ENCODE results near the gene LONP1.

The LONP1 gene

GRCh38 chr19:5676772-5677105 lies 43.2 kb downstream of the LONP1 start:
- Histone ChIP-seq H3K4me1 (ENCODE audit: control insufficient read depth, insufficient read depth, low read length) (peaks cover 2% of the 10 kb centered on the region), H3K9me3 (ENCODE audit: control insufficient read depth, insufficient read depth, low read length) (no peaks in the 10 kb centered on the region), H3K4me3 (ENCODE audit: low read length) (no peak overlapping the region), H3K36me3 (ENCODE audit: control insufficient read depth, insufficient read depth, low read length) (peaks cover 4% of the 10 kb centered on the region; the same call in 1 of the 2 replicates), H3K27me3 (ENCODE audit: control insufficient read depth, insufficient read depth, low read length) (no peaks in the 10 kb centered on the region), H3K27ac (ENCODE audit: low read length) (no peak overlapping the region)
- no peak for DNase-seq (ENCODE audit: low read depth, low spot score)
- WGBS (ENCODE audit: insufficient coverage, insufficient read length) = no CpG with 5 or more reads among the region's 13 CpGs

GRCh38 chr19:5676105-5676771 lies 43.7 kb downstream of the LONP1 start:
- peaks cover 4% of the 10 kb centered on the region; the same call in 1 of the 2 replicates for H3K36me3 ChIP-seq (ENCODE audit: control insufficient read depth, insufficient read depth, low read length)
- no CpG with 5 or more reads among the region's 17 CpGs for WGBS (ENCODE audit: insufficient coverage, insufficient read length)

DNA sequence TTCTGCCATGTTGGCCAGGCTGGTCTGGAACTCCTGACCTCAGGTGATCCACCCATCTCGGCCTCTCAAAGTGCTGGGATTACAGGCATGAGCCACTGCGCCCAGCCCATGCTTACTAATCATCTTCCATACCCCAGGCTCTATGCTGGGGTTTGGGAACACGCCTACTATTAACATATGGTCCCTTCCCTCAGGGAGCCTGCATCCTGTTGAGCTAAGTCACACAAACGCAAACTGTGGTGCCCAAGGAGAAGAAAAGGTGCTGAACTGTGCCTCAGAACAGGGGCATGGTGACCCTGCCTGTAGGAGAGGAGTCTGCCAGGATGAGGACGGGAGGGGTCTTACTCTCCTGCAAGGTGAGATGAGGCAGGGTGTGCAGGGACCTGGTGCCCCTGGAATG lies 45.2 kb downstream of the LONP1 start:
- no peaks in the 10 kb centered on the region for H3K9me3 ChIP-seq (ENCODE audit: control insufficient read depth, insufficient read depth, low read length)
- no peak for DNase-seq (ENCODE audit: low read depth, low spot score)
- H3K4me1 ChIP-seq (ENCODE audit: control insufficient read depth, insufficient read depth, low read length) = peaks cover 2% of the 10 kb centered on the region
- no peak overlapping the region for H3K27ac ChIP-seq (ENCODE audit: low read length)
- H3K4me3 ChIP-seq (ENCODE audit: low read length) = no peak overlapping the region
- H3K36me3 ChIP-seq (ENCODE audit: control insufficient read depth, insufficient read depth, low read length) = peaks cover 6% of the 10 kb centered on the region; the same call in 1 of the 2 replicates
- H3K27me3 ChIP-seq (ENCODE audit: control insufficient read depth, insufficient read depth, low read length) = no peaks in the 10 kb centered on the region
- WGBS (ENCODE audit: insufficient coverage, insufficient read length) = no CpG with 5 or more reads among the region's 5 CpGs

More at GRCh38 chr19:5676105-5676771, 43.7 kb downstream of the LONP1 start:
- DNase-seq (ENCODE audit: low read depth, low spot score) = no peak
- Histone ChIP-seq H3K4me1 (ENCODE audit: control insufficient read depth, insufficient read depth, low read length) (peaks cover 2% of the 10 kb centered on the region), H3K4me3 (ENCODE audit: low read length) (no peak overlapping the region), H3K9me3 (ENCODE audit: control insufficient read depth, insufficient read depth, low read length) (no peaks in the 10 kb centered on the region), H3K27ac (ENCODE audit: low read length) (no peak overlapping the region), H3K27me3 (ENCODE audit: control insufficient read depth, insufficient read depth, low read length) (no peaks in the 10 kb centered on the region)

DNA sequence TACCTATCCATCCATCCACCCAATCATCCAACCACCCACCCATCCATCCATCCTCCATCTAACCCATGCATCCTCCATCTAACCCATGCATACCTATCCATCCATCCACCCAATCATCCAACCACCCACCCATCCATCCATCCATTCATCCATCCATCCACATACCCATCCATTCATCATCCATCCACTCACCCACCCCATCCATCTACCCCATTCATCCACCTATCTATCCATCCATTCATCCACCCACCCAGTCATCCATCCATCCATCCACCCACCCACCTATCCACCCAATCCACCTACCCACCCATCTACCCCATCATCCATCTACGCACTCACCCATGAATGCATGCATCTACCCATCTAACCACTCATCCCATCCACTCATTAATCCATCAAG lies 46.2 kb downstream of the LONP1 start:
- no peak overlapping the region for H3K4me3 ChIP-seq (ENCODE audit: low read length)
- H3K9me3 ChIP-seq (ENCODE audit: control insufficient read depth, insufficient read depth, low read length) = no peaks in the 10 kb centered on the region
- 100% methylated on average over 1 of the region's 1 CpG for WGBS (ENCODE audit: insufficient coverage, insufficient read length)
- peaks cover 16% of the 10 kb centered on the region for H3K36me3 ChIP-seq (ENCODE audit: control insufficient read depth, insufficient read depth, low read length)
- peaks cover 2% of the 10 kb centered on the region for H3K4me1 ChIP-seq (ENCODE audit: control insufficient read depth, insufficient read depth, low read length)
- DNase-seq (ENCODE audit: low read depth, low spot score) = no peak
- no peaks in the 10 kb centered on the region for H3K27me3 ChIP-seq (ENCODE audit: control insufficient read depth, insufficient read depth, low read length)
- no peak overlapping the region for H3K27ac ChIP-seq (ENCODE audit: low read length)

- H3K9me3 ChIP-seq (ENCODE audit: control insufficient read depth, insufficient read depth, low read length) = no peaks in the 10 kb centered on the region
- no peaks in the 10 kb centered on the region for H3K27me3 ChIP-seq (ENCODE audit: control insufficient read depth, insufficient read depth, low read length)
- DNase-seq (ENCODE audit: low read depth, low spot score) = no peak
- H3K27ac ChIP-seq (ENCODE audit: low read length) = no peak overlapping the region
- no peak overlapping the region for H3K4me3 ChIP-seq (ENCODE audit: low read length)
- H3K4me1 ChIP-seq (ENCODE audit: control insufficient read depth, insufficient read depth, low read length) = peaks cover 2% of the 10 kb centered on the region
- peaks cover 18% of the 10 kb centered on the region for H3K36me3 ChIP-seq (ENCODE audit: control insufficient read depth, insufficient read depth, low read length)
- no CpG with 5 or more reads among the region's 13 CpGs for WGBS (ENCODE audit: insufficient coverage, insufficient read length)
These were observed 47.1 kb downstream of the LONP1 start for GRCh38 chr19:5672708-5673459.

- Histone ChIP-seq H3K9me3 (ENCODE audit: control insufficient read depth, insufficient read depth, low read length) (no peaks in the 10 kb centered on the region), H3K36me3 (ENCODE audit: control insufficient read depth, insufficient read depth, low read length) (peaks cover 24% of the 10 kb centered on the region), H3K27ac (ENCODE audit: low read length) (no peak overlapping the region), H3K4me1 (ENCODE audit: control insufficient read depth, insufficient read depth, low read length) (peaks cover 2% of the 10 kb centered on the region), H3K27me3 (ENCODE audit: control insufficient read depth, insufficient read depth, low read length) (no peaks in the 10 kb centered on the region), H3K4me3 (ENCODE audit: low read length) (no peak overlapping the region)
- WGBS (ENCODE audit: insufficient coverage, insufficient read length) = no CpG with 5 or more reads among the region's 7 CpGs
- no peak for DNase-seq (ENCODE audit: low read depth, low spot score)
These were observed 48.3 kb downstream of the LONP1 start for GRCh38 chr19:5671600-5671999.

- H3K36me3 ChIP-seq (ENCODE audit: control insufficient read depth, insufficient read depth, low read length) = peaks cover 29% of the 10 kb centered on the region
- H3K27ac ChIP-seq (ENCODE audit: low read length) = no peak overlapping the region
- no CpG with 5 or more reads among the region's 11 CpGs for WGBS (ENCODE audit: insufficient coverage, insufficient read length)
- H3K4me1 ChIP-seq (ENCODE audit: control insufficient read depth, insufficient read depth, low read length) = no peaks in the 10 kb centered on the region
- no peaks in the 10 kb centered on the region for H3K27me3 ChIP-seq (ENCODE audit: control insufficient read depth, insufficient read depth, low read length)
- H3K4me3 ChIP-seq (ENCODE audit: low read length) = no peak overlapping the region
- no peak for DNase-seq (ENCODE audit: low read depth, low spot score)
- H3K9me3 ChIP-seq (ENCODE audit: control insufficient read depth, insufficient read depth, low read length) = no peaks in the 10 kb centered on the region
These were observed 50.7 kb downstream of the LONP1 start for GRCh38 chr19:5669212-5669611.

- Histone ChIP-seq H3K36me3 (ENCODE audit: control insufficient read depth, insufficient read depth, low read length) (peaks cover 38% of the 10 kb centered on the region), H3K27me3 (ENCODE audit: control insufficient read depth, insufficient read depth, low read length) (no peaks in the 10 kb centered on the region), H3K4me3 (ENCODE audit: low read length) (no peak overlapping the region), H3K27ac (ENCODE audit: low read length) (no peak overlapping the region), H3K4me1 (ENCODE audit: control insufficient read depth, insufficient read depth, low read length) (no peaks in the 10 kb centered on the region), H3K9me3 (ENCODE audit: control insufficient read depth, insufficient read depth, low read length) (no peaks in the 10 kb centered on the region)
- no CpG with 5 or more reads among the region's 22 CpGs for WGBS (ENCODE audit: insufficient coverage, insufficient read length)
- no peak for DNase-seq (ENCODE audit: low read depth, low spot score)
These were observed 52.1 kb downstream of the LONP1 start for GRCh38 chr19:5667751-5668271.

DNA sequence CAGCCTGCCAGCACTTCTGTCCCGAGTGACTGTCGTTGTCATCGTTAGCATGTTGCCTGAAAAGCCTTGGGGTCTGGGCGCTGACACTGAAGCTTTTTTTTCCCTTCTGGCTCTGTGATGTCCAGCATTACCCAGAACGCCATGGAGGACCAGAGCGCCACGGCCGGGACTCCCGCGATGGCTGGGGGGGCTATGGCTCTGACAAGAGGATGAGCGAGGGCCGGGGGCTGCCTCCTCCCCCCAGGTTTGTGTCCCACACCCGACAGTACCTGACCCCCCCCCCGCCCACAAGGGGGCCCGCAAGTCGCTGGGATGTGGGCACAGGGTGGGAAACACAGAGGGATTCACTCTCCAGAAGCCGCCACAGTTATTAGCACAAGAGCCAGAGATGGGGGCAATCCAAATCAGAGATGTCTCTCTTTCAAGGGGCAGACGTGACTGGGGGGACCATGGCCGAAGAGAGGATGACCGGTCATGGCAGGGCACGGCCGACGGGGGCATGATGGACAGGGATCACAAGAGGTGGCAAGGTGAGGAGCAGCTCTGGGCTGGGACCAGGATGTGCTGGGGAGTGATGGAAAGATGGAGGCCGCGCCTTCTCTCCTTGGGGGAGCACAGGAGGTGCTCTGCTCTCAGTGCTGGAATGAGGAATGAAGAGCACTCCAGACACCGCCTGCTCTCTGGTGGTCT lies 52.9 kb downstream of the LONP1 start:
- no CpG with 5 or more reads among the region's 26 CpGs for WGBS (ENCODE audit: insufficient coverage, insufficient read length)
- Histone ChIP-seq H3K27ac (ENCODE audit: low read length) (no peak overlapping the region), H3K4me1 (ENCODE audit: control insufficient read depth, insufficient read depth, low read length) (no peaks in the 10 kb centered on the region), H3K4me3 (ENCODE audit: low read length) (no peak overlapping the region), H3K9me3 (ENCODE audit: control insufficient read depth, insufficient read depth, low read length) (no peaks in the 10 kb centered on the region), H3K27me3 (ENCODE audit: control insufficient read depth, insufficient read depth, low read length) (no peaks in the 10 kb centered on the region), H3K36me3 (ENCODE audit: control insufficient read depth, insufficient read depth, low read length) (peaks cover 41% of the 10 kb centered on the region)
- DNase-seq (ENCODE audit: low read depth, low spot score) = no peak

DNA sequence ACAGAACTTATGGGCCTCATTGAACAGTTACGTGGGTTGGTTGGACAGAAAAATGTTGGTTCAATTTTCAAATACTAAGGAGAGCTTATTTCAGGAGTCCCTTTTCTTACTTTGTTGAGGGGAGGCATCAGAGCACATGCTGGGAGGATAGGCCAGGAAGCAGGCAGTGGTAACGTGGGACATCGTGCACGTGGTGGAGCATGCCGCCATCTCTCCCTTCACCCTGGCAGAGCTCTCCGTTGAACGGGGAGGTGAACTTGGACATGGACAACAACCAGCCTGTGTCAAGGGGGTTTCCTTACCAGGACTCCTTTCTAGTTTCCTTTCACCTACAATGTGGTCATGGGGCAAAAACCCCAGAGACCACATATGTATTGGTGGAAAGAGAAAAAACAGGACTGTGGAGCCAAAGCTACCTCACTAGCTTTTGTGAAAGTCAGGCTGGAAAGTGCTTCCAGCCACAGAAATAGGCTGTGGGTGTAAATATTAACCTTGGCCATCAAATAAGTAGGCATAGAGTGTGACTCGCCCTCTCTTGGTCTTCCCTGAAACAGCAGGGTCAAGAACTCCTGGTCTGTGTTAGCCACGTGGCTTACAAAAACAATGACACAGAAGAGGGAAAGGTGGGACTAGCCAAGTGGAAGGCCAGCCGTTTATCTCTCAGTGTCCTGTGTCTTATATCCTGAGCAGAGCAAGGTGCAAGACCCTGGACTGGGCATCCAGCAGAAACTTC lies 54.0 kb downstream of the LONP1 start:
- DNase-seq (ENCODE audit: low read depth, low spot score) = no peak
- Histone ChIP-seq H3K4me3 (ENCODE audit: low read length) (no peak overlapping the region), H3K27me3 (ENCODE audit: control insufficient read depth, insufficient read depth, low read length) (no peaks in the 10 kb centered on the region), H3K9me3 (ENCODE audit: control insufficient read depth, insufficient read depth, low read length) (no peaks in the 10 kb centered on the region), H3K4me1 (ENCODE audit: control insufficient read depth, insufficient read depth, low read length) (no peaks in the 10 kb centered on the region), H3K36me3 (ENCODE audit: control insufficient read depth, insufficient read depth, low read length) (peaks cover 44% of the 10 kb centered on the region), H3K27ac (ENCODE audit: low read length) (no peak overlapping the region)
- WGBS (ENCODE audit: insufficient coverage, insufficient read length) = no CpG with 5 or more reads among the region's 10 CpGs
